HG02840 (cell line): ENCODE measurements around the gene SCMH1.

Experiments used
- ATAC-seq: cut with Tn5 transposase; IDR thresholded peaks from one replicate; pipeline ENCODE4 v1.9.1; 2021; ENCODE audit warnings: mild to moderate bottlenecking, moderate library complexity, moderate number of reproducible peaks; ENCODE audit not compliant: unreplicated experiment, low FRiP score

The SCMH1 gene

DNA sequence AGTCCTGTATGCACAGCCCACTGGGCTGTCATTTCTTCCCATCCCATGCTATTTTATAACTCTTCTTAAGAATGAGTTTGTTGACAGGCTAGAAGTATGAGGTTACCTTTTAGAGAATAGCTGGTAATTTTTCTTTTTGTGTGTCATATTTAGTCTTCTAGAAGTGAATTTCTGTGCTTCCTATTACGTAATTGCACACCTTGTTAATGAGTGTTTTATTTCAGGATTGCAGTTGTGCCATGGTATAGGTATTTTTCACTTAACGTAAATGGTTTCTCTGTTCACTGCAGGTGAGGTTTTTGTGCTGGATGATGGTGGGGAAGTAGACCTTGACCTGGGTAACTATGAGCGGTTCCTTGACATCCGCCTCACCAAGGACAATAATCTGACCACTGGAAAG, 257.6 kb downstream of the SCMH1 start:
- no peak for ATAC-seq

DNA sequence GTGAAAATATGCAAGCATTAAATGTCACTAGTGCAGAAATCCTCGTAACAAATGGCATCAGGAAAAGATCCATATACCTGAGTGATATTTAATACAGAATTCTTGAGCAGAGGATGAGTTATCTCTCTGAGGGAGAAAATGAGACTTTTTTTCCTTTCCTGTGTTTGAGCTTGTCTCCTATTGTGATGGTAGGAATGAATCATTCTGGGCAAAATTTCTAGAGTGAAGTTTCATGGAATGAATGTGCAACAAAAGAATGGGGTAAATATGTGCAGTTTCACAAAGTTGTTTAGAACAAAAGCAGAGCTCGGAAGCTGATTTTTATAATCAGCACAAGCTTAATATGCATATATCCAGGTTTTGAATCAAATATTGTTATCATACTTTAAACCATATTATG, 258.0 kb downstream of the SCMH1 start:
- no peak for ATAC-seq

DNA sequence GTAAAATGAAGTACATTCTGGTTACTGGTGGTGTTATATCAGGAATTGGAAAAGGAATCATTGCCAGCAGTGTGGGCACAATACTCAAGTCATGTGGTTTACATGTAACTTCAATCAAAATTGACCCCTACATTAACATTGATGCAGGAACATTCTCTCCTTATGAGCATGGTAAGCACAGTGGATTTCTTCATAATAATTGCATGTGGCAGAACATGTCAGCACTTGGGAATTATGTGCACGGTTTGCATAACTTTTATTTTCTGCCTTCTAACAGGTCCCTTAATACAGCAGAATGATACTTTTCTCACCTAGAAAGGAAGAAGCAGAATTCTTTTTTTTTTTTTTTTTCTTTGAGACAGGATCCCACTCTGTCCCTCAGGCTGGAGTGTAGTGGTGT, 258.8 kb downstream of the SCMH1 start:
- ATAC-seq, result no peak

DNA sequence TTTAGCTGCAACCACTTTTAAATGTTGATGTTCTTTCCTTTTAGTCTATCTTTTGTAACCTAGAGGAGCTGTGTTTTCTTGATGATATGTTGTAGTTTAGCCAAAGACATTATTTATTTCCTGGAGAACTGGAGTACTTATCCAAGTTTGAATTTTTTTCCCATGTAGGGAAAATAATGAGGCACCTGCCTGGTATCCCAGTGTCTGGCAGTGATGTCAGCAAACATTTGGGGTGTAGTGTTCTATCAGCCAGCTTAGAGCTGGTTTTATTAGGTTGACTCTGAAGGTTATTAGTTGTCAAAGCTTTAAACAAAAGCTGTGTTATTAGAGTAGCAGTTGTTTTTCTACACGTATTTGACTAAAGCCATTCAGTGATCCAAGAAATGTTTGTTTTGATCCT, 259.4 kb downstream of the SCMH1 start:
- no peak for ATAC-seq

DNA sequence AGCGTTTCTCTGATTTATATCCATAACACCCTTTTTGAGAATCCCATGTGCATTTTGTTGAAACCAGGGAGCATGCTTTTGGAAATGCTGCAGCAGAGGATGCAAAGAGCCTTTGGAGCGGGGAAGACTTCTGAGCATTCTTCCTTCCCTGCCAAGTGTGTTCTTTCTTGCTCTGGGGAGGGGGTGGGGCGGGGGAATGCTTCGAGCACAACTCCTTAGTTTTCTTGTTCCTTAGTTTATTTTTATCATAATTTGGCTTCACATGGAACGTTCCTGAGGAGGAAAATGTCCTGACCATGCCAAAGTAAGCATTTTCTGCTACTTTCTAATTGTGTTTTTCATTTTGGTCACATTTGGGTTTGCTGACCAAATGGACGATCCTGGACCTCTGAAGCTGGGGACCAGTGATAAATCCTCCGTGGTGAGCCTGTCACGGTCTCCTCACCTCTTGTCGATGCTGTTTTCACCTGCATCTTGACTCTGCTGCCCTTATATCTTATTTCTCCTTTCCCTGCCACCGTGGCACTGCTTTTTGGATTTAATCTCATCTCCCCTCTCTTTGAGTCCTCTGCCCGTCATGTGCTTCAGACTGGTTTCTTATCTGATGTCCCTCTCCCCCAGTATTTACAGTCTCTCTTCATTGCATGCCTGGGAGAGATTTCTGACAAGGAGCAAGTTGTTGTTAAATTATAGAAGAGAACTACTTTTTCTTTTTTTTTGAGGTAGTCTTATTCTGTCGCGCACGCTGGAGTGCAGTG, 260.2 kb downstream of the SCMH1 start:
- no peak for ATAC-seq

DNA sequence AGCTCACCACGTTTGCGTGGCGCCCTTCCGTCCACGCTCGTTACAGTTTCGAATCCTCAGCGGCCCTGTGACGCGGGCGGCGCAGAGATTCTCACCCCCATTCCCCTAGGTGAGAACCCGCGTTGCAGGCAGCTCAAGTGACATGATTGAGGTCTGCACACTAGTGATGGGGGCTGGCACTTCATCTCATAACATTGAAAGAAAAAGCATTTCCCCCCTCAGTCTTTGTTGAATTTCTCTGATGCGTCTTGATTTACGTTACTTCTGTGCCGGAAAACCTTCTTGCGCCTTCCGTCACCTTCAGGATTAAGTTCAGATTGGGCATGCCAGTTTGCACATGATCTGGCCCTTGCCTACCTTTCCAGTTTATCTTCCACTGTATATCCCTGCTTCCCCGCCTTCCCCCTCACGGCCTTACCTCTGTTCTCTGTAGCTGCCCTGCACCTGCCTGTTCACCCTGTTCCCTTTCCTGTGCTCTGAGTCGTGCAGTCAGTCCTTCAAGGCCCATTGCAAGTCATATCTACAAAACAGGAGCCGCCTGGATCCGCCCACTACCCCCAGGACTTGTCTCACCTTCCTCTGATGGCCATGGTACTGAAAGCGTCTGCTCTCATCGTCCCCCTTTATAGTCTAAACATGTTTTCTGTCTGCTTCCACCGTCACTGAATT, 261.5 kb downstream of the SCMH1 start:
- no peak for ATAC-seq

DNA sequence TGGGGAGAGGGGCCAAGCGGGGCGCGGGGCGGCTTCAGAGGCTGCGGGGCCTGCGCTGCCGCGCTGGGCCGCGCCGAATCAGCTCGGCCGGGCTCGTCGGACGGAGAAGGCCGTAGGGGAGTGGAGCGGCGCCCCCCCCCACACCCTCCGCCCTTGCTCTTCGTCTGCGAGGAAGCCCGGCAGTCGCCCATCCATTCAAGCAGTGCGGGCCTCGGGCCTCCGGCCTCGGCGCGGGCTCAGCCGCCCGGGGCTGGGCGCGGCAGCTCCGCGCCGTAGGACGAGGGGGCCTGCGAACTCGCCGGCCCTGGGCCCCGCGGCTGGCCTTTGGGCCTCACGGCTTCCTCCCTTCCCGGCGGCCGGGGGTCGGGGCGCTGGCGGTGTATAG, 262.0 kb downstream of the SCMH1 start:
- ATAC-seq, result peak; percentile 24

DNA sequence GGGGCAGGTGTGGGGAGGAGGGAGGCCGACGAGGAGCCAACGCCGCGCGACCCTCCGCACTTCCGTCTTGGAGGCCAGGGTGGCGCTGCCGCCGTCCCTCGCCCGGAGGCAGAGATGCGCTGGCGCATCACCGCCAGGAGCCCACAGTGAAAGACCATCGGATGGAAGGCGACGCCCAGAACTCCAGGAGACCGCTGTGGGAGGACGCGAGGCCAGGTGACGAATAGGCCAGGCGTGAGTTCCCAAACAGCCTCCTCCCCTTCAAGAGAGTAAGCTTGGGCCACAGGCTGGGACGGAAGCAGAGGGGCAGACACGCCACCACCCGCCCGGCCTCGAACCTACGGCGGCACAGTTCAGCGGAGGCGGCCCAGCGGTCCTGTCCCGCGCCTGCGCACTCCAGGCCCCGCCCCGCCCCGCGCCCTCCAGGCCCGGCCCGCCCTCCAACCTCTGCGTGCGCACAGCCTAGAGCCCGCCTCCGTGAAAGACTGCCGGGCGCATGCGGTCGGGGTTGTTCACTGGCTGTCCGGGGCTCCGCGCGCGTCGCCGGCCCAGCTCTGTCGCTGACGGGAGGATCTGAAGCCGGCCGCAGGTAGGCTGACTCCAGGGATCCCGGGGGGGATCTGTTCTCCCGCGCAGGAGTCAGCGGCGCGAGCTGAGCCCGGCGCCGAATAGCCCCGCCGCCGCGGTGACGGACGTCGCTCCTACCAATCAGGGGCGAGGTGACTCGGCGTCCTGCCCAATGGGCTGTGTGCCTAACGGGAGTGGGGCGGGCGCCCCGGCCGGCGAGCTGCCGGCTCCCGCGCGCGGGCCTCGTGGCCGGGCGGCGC, 262.7 kb downstream of the SCMH1 start, which contains the start of gene CTPS1:
Gene CTPS1, plus strand, starts transcription at position 456 of the 827 bp plus-strand sequence. CDS start 3,595 bp downstream, outside the sequence.
- ATAC-seq, result peak; percentile 89

DNA sequence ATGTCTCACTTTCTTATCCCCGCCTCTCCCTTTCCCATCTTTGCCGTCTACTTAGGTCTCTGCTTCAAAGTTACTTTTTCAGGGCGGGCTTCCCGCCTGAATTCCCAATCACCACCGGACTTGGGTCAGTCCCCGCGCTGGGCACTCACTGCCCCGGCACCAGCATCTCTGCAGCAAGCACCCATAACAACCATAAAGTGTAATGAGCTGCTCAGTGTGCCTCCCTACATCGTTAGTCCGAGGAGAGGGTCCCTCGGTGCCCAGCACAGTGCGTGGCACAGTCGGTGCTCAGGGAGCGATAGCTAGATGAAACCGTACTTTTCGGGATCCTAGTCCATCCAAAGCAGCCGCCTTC, 263.2 kb downstream of the SCMH1 start:
- no peak for ATAC-seq

DNA sequence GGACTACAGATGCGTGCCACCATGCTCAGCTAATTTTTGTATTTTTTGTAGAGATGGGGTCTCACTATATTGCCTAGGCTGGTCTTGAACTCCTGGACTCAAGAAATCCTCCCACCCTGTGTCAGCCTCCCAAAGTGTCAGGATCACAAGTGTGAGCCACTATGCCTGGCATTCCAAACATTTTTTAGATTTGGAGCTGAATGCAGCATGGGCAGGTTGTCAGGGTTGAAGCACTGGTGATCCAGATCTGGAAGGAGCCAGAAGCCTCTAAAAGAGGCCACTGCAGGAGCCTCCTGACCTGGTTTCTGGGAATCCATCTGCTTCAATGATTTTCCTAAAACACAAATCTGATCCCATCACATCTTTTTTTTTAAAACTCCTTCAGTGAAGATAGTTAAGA, 264.4 kb downstream of the SCMH1 start:
- ATAC-seq, result no peak
